OCI-LY1 (cell line): ENCODE data around the gene SLC15A4.

Source experiments
- EZH2 ChIP-seq: fragments of 200-600 bp; sonication (generic), shearing (Covaris generic); IDR thresholded peaks from 2 replicates; pipeline ENCODE4 v1.8.0; 2017; ENCODE audit warnings: borderline replicate concordance, mixed run types, mild to moderate bottlenecking, antibody characterized with exemption, low read length, moderate library complexity, mixed read lengths
- TF ChIP-seq, protein P1 (sequence below): fragments of 200-600 bp; sonication (generic), shearing (Covaris generic); IDR thresholded peaks from 2 replicates; pipeline ENCODE4 v1.5.1; 2017; ENCODE audit warnings: mild to moderate bottlenecking, antibody characterized with exemption, low read length, moderate library complexity, mixed read lengths

DNA sequence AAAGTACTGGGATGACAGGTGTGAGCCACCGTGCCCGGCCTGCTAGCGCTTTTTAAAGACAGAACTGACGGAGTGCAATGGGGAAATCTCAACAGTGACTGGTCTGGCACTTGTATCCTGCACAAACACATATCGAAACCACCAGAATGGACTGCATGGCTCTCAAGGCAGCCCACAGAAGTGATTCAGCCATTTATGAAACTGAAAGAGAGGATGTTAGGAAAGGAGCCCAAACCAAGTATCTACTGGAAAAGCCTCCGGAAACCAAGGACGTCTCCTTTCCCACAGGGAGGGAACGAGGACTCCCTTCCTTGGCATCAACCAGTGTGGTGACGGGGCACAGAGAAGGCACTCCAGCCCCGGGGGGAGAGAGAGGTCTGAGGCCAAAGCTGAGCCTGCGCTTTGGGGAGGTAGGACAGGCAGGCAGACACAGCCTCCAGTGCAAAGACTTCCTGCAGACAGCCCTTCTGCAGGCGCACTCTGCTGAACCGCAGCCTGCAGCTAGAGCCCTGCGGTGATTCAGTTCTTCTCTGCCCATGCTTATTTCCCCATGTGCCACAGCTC lies 16.5 kb downstream of the SLC15A4 start:
- TF ChIP-seq, protein P1, sequence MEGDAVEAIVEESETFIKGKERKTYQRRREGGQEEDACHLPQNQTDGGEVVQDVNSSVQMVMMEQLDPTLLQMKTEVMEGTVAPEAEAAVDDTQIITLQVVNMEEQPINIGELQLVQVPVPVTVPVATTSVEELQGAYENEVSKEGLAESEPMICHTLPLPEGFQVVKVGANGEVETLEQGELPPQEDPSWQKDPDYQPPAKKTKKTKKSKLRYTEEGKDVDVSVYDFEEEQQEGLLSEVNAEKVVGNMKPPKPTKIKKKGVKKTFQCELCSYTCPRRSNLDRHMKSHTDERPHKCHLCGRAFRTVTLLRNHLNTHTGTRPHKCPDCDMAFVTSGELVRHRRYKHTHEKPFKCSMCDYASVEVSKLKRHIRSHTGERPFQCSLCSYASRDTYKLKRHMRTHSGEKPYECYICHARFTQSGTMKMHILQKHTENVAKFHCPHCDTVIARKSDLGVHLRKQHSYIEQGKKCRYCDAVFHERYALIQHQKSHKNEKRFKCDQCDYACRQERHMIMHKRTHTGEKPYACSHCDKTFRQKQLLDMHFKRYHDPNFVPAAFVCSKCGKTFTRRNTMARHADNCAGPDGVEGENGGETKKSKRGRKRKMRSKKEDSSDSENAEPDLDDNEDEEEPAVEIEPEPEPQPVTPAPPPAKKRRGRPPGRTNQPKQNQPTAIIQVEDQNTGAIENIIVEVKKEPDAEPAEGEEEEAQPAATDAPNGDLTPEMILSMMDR: no peak
- no peak for TF ChIP-seq EZH2
